GM12872 (cell line): ENCODE measurements around the gene REG1B.

ENCODE experiments used
- TF ChIP-seq, protein P1 (sequence below): IDR thresholded peaks from 3 replicates; pipeline ENCODE4 v1.5.1; 2011; ENCODE audit warnings: low read depth, mild to moderate bottlenecking, low read length, moderate library complexity; ENCODE audit not compliant: insufficient read depth

Gene REG1B

GRCh38 chr2:79122676-79123075 is 34.9 kb upstream of the REG1B start:
- TF ChIP-seq, protein P1, sequence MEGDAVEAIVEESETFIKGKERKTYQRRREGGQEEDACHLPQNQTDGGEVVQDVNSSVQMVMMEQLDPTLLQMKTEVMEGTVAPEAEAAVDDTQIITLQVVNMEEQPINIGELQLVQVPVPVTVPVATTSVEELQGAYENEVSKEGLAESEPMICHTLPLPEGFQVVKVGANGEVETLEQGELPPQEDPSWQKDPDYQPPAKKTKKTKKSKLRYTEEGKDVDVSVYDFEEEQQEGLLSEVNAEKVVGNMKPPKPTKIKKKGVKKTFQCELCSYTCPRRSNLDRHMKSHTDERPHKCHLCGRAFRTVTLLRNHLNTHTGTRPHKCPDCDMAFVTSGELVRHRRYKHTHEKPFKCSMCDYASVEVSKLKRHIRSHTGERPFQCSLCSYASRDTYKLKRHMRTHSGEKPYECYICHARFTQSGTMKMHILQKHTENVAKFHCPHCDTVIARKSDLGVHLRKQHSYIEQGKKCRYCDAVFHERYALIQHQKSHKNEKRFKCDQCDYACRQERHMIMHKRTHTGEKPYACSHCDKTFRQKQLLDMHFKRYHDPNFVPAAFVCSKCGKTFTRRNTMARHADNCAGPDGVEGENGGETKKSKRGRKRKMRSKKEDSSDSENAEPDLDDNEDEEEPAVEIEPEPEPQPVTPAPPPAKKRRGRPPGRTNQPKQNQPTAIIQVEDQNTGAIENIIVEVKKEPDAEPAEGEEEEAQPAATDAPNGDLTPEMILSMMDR: no peak

GRCh38 chr2:79120194-79120713 is 32.5 kb upstream of the REG1B start, which contains the start of gene REG1A:
TSS of gene REG1A (plus strand) at chr2:79120488. CDS start at chr2:79120862, 374 bp downstream.
- TF ChIP-seq, protein P1: no peak

GRCh38 chr2:79116997-79117928 is 29.5 kb upstream of the REG1B start:
- TF ChIP-seq, protein P1: no peak

DNA sequence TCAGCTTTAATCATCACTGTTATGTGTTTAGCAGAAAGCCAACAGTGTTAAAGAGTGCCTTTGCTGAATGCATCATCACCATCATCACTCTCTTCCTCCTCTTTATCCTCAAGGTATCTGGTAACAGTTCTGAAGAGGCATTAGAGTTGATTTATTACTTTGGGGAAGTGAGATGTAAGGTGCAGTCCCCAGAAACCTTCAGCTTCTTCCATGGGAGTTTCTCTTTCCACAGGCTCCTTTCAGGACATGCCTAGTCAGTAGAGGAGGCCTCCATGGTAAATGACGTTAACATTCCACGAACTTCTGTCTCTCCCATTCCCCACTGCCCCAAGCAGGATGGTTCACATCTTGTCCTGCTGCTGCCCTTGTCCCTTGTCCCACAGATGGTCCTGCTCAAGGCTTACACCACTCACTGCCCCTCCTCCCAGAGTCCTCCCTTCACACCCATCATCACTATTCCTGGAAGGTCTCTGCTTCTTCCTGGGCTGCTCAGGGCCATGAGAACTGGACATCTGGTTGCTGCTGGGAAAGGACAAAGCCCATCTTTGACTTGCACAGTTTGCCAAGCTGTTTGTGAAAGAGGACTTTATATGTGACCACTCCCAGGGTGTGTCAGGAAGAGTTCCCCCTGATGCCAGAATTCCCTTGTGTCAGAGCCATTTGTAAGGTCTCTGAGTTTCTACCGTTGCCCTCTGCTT is 27.2 kb upstream of the REG1B start:
- TF ChIP-seq, protein P1: no peak

- TF ChIP-seq, protein P1: no peak
Measured at GRCh38 chr2:79112269-79112668, 24.5 kb upstream of the REG1B start.

DNA sequence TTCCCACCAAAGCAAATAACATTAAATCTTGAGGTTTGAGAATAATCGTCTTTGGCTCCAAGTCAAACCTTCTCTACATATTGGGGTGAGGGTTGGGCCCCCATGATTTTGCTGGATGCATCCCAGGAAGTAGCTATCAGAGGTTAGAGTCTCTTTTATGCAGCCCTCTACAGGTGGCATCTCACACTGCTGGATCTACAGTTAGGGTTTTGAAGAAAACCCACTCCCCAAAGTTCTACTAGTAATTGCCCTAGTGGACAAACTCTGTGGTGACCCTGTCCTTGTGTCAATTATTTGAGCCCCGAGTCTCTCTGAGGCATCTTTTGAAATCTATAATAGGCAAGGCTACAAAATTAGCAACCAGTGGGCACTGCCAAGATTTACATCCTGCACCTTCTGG is 17.5 kb upstream of the REG1B start:
- TF ChIP-seq, protein P1: no peak

- TF ChIP-seq, protein P1: no peak
Measured at GRCh38 chr2:79103214-79103613, 15.4 kb upstream of the REG1B start.
